A549 (cell line): ENCODE measurements around the gene ASXL2.

Experiments
- CEBPB ChIP-seq, 2 experiments: fragments of >200 bp in 1 of 2; sonication (Bioruptor Twin) in 1 of 2; formaldehyde crosslinking in 1 of 2; IDR thresholded peaks; 2 replicates each; pipeline ENCODE4 v1.6.1; 2012 to 2016
- EP300 ChIP-seq, 2 experiments: fragments of >200 bp; sonication (Bioruptor Twin); formaldehyde crosslinking; IDR thresholded peaks; 2 replicates in 1 of 2; 3 replicates in 1 of 2; pipeline ENCODE4 v1.6.1; 2016 to 2017
- JUN ChIP-seq, 2 experiments: fragments of >200 bp; sonication (Bioruptor Twin); formaldehyde crosslinking; IDR thresholded peaks; 2 replicates in 1 of 2; 3 replicates in 1 of 2; pipeline ENCODE4 v1.6.1; 2016 to 2017
- JUNB ChIP-seq: fragments of >200 bp; sonication (Bioruptor Twin); formaldehyde crosslinking; IDR thresholded peaks from 2 replicates; pipeline ENCODE4 v1.6.1; 2016
- MAZ ChIP-seq: fragments of 150-350 bp; IDR thresholded peaks from 2 replicates; pipeline ENCODE4 v1.6.1; 2014; ENCODE audit warnings: antibody characterized with exemption, low read depth, low read length, borderline replicate concordance
- POLR2A ChIP-seq: IDR thresholded peaks from 2 replicates; pipeline ENCODE4 v1.6.1; 2012; ENCODE audit warnings: mild to moderate bottlenecking, low read length
- TF ChIP-seq, protein P1 (sequence below): fragments of >200 bp; sonication (Bioruptor Twin); formaldehyde crosslinking; IDR thresholded peaks from 3 replicates; pipeline ENCODE4 v1.5.1; 2016
- TF ChIP-seq, protein P2 (sequence below): fragments of 250-450 bp; sonication (Bioruptor Pico); IDR thresholded peaks from 2 replicates; pipeline ENCODE4 v1.5.0; 2021; ENCODE audit warnings: mild to moderate bottlenecking, moderate library complexity, borderline replicate concordance
- TF ChIP-seq, protein P3 (sequence below): fragments of 150-350 bp; IDR thresholded peaks from 2 replicates; pipeline ENCODE4 v1.6.1; 2014; ENCODE audit warnings: low read depth, mild to moderate bottlenecking, low read length

DNA sequence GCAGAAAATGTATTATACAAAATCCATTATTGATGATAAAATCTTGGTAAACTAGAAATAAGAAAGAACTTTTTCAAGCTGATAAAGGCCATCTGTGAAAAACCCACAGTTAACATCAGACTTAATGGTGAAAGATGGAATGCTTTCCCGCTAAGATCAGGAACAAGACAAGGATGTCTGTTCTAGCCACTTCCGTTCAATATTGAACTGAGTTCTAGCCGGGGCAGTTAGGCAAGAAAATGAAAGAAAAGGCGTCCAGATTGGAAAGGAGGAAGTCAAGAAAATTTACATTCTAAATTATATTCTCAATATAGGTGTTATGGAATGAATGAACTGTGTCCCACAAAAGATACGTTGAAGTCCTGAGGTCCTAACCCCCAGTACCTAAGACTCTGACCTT, 165.8 kb downstream of the ASXL2 start:
- TF ChIP-seq EP300 (IDR thresholded peaks at IDR 0.05), result no peak
- TF ChIP-seq, protein P1, sequence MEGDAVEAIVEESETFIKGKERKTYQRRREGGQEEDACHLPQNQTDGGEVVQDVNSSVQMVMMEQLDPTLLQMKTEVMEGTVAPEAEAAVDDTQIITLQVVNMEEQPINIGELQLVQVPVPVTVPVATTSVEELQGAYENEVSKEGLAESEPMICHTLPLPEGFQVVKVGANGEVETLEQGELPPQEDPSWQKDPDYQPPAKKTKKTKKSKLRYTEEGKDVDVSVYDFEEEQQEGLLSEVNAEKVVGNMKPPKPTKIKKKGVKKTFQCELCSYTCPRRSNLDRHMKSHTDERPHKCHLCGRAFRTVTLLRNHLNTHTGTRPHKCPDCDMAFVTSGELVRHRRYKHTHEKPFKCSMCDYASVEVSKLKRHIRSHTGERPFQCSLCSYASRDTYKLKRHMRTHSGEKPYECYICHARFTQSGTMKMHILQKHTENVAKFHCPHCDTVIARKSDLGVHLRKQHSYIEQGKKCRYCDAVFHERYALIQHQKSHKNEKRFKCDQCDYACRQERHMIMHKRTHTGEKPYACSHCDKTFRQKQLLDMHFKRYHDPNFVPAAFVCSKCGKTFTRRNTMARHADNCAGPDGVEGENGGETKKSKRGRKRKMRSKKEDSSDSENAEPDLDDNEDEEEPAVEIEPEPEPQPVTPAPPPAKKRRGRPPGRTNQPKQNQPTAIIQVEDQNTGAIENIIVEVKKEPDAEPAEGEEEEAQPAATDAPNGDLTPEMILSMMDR, result no peak
- TF ChIP-seq MAZ, result no peak
- TF ChIP-seq, protein P2, sequence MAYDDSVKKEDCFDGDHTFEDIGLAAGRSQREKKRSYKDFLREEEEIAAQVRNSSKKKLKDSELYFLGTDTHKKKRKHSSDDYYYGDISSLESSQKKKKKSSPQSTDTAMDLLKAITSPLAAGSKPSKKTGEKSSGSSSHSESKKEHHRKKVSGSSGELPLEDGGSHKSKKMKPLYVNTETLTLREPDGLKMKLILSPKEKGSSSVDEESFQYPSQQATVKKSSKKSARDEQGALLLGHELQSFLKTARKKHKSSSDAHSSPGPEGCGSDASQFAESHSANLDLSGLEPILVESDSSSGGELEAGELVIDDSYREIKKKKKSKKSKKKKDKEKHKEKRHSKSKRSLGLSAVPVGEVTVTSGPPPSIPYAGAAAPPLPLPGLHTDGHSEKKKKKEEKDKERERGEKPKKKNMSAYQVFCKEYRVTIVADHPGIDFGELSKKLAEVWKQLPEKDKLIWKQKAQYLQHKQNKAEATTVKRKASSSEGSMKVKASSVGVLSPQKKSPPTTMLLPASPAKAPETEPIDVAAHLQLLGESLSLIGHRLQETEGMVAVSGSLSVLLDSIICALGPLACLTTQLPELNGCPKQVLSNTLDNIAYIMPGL (CRISPR knock-in tag), result no peak
- no peak for TF ChIP-seq JUN (IDR thresholded peaks at IDR 0.05)
- no peak for TF ChIP-seq JUNB
- no peak for TF ChIP-seq CEBPB (IDR thresholded peaks at IDR 0.05)
- TF ChIP-seq, protein P3, sequence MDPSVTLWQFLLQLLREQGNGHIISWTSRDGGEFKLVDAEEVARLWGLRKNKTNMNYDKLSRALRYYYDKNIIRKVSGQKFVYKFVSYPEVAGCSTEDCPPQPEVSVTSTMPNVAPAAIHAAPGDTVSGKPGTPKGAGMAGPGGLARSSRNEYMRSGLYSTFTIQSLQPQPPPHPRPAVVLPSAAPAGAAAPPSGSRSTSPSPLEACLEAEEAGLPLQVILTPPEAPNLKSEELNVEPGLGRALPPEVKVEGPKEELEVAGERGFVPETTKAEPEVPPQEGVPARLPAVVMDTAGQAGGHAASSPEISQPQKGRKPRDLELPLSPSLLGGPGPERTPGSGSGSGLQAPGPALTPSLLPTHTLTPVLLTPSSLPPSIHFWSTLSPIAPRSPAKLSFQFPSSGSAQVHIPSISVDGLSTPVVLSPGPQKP, result no peak
- no peak for TF ChIP-seq POLR2A
